ENCODE data around the gene DEPDC5. TPM values are rescaled to one million over a fixed set of nuclear protein-coding genes. Genes with fewer than 3 reads are reported as not detected.

DEPDC5 gene
- total RNA-seq, 1 experiment from 2014 or later = 7.9 TPM

DNA sequence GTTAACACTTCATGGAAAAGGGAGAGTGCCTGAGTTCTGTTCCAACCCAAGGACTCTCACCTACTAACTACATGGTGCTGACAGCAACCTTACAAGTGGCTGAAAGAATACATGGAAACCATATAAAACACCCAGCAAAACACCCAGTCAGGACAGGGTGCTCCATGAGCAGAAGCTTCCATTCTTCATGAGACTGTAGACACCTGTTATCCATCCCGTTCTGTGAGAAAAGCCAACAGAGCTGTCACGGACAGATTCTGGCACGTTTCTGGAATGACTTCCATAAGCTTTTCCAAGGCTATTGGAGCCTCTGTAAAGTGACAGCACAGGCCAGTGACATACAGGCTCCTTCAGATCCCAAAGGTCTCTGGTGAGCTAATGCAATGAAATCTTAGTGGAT lies 27.1 kb upstream of the DEPDC5 start:
- Histone ChIP-seq H3K79me2 (ENCODE audit: low read length) (peaks cover 18% of the 10 kb centered on the region), H3K4me1 (ENCODE audit: insufficient read depth, low read length) (0 out of 2 replicates have a peak, but pooled peaks cover under 1% of the 10 kb centered on the region), H4K20me1 (ENCODE audit: low read length) (no peaks in the 10 kb centered on the region), H3K9ac (ENCODE audit: low read length) (no peak overlapping the region), H3K36me3 (ENCODE audit: low read depth, low read length) (no peaks in the 10 kb centered on the region; the same call in 1 of the 2 replicates), H3K27ac (ENCODE audit: low read length) (no peak overlapping the region), H3F3A (ENCODE audit: low read length, unreplicated experiment) (no peaks in the 10 kb centered on the region), H3K9me3 (ENCODE audit: low read length) (no peaks in the 10 kb centered on the region), H3K4me2 (ENCODE audit: low read length) (no peak overlapping the region), H3K9me2 (replicated peaks; ENCODE audit: low read length) (no peaks in the 10 kb centered on the region), H3K4me3 (ENCODE audit: low read length) (no peak overlapping the region), H2AFZ (ENCODE audit: low read length) (no peak overlapping the region), H3K27me3 (ENCODE audit: low read length) (no peaks in the 10 kb centered on the region)
- DNase-seq (no peak), ATAC-seq (no peak)
- POLR2A ChIA-PET (ENCODE audit: unreplicated experiment) = no interaction called here
- intact Hi-C loops (cut with micrococcal nuclease) = no loop called here
- CTCF ChIA-PET = no interaction called here
- TF ChIP-seq EZH2 (IDR thresholded peaks at IDR 0.05; ENCODE audit: low read length, unreplicated experiment) = no peak
- TF ChIP-seq EZH2phosphoT487 (IDR thresholded peaks at IDR 0.05; ENCODE audit: borderline replicate concordance, low read length) = no peak
- TF ChIP-seq, protein P1, sequence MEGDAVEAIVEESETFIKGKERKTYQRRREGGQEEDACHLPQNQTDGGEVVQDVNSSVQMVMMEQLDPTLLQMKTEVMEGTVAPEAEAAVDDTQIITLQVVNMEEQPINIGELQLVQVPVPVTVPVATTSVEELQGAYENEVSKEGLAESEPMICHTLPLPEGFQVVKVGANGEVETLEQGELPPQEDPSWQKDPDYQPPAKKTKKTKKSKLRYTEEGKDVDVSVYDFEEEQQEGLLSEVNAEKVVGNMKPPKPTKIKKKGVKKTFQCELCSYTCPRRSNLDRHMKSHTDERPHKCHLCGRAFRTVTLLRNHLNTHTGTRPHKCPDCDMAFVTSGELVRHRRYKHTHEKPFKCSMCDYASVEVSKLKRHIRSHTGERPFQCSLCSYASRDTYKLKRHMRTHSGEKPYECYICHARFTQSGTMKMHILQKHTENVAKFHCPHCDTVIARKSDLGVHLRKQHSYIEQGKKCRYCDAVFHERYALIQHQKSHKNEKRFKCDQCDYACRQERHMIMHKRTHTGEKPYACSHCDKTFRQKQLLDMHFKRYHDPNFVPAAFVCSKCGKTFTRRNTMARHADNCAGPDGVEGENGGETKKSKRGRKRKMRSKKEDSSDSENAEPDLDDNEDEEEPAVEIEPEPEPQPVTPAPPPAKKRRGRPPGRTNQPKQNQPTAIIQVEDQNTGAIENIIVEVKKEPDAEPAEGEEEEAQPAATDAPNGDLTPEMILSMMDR (conservative IDR thresholded peaks at IDR 0.05; ENCODE audit: low read depth, low read length) = no peak
- no TSS peak for BruUV-seq (replicated peaks)

DNA sequence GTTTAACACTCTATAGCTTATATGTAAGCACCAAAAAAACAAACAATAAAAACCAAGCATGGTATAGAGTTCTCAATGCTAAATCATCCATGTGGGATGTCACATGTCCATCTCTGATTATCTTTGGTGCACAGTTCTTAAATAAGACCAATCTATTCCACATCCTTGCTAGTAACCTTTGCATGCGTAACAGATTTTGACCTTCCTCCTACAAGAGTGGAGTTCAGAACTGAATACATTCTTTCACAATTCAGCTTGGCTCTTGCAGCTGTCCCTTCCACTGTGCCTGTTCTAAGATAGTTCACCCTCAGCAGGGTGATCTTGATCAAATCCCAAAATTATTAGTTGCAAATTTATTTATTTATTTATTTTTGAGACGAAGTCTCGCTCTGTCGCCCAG lies 25.0 kb upstream of the DEPDC5 start:
- Histone ChIP-seq H3K79me2 (ENCODE audit: low read length) (peaks cover 34% of the 10 kb centered on the region), H3K4me3 (ENCODE audit: low read length) (no peak overlapping the region), H3K9me2 (replicated peaks; ENCODE audit: low read length) (no peaks in the 10 kb centered on the region), H3K4me1 (ENCODE audit: insufficient read depth, low read length) (peaks cover 12% of the 10 kb centered on the region), H3F3A (ENCODE audit: low read length, unreplicated experiment) (no peaks in the 10 kb centered on the region), H3K9ac (ENCODE audit: low read length) (no peak overlapping the region), H3K4me2 (ENCODE audit: low read length) (no peak overlapping the region), H2AFZ (ENCODE audit: low read length) (no peak overlapping the region), H3K27me3 (ENCODE audit: low read length) (no peaks in the 10 kb centered on the region), H3K27ac (ENCODE audit: low read length) (no peak overlapping the region), H3K9me3 (ENCODE audit: low read length) (no peaks in the 10 kb centered on the region), H3K36me3 (ENCODE audit: low read depth, low read length) (no peaks in the 10 kb centered on the region), H4K20me1 (ENCODE audit: low read length) (no peaks in the 10 kb centered on the region)
- ChIA-PET POLR2A (ENCODE audit: unreplicated experiment) (no interaction called here), CTCF (no interaction called here)
- intact Hi-C loops (cut with micrococcal nuclease) = no loop called here
- ATAC-seq = no peak
- no peak for DNase-seq
- BruUV-seq (replicated peaks) = no TSS peak
- TF ChIP-seq, protein P1 (conservative IDR thresholded peaks at IDR 0.05; ENCODE audit: low read depth, low read length) = no peak
- TF ChIP-seq EZH2phosphoT487 (IDR thresholded peaks at IDR 0.05; ENCODE audit: borderline replicate concordance, low read length) = no peak
- TF ChIP-seq EZH2 (IDR thresholded peaks at IDR 0.05; ENCODE audit: low read length, unreplicated experiment) = no peak

DNA sequence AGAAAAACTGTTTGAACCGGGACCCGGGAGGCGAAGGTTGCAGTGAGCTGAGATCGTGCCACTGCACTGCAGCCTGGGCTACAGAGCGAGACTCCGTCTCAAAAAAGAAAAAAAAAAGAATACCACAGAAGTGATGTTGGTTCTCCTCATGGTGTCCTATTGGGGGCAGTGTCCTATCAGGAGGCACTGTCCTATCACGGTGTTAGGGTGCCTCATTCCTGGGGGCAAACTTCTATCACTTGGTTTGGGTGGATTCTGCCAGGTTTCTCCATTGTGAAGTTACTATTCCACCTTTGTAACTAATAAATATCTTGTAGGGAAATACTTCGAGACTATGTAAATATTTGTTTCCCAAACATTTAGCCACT lies 23.5 kb upstream of the DEPDC5 start:
- no peak overlapping the region for H2AFZ ChIP-seq (ENCODE audit: low read length)
- intact Hi-C loops (cut with micrococcal nuclease) = no loop called here
- no peak for DNase-seq
- H3K4me2 ChIP-seq (ENCODE audit: low read length) = no peak overlapping the region
- no peaks in the 10 kb centered on the region for H3K27me3 ChIP-seq (ENCODE audit: low read length)
- H4K20me1 ChIP-seq (ENCODE audit: low read length) = no peaks in the 10 kb centered on the region
- no peaks in the 10 kb centered on the region; the same call in 1 of the 2 replicates for H3K36me3 ChIP-seq (ENCODE audit: low read depth, low read length)
- no TSS peak for BruUV-seq (replicated peaks)
- TF ChIP-seq EZH2 (IDR thresholded peaks at IDR 0.05; ENCODE audit: low read length, unreplicated experiment) (no peak), EZH2phosphoT487 (IDR thresholded peaks at IDR 0.05; ENCODE audit: borderline replicate concordance, low read length) (no peak)
- TF ChIP-seq, protein P1 (conservative IDR thresholded peaks at IDR 0.05; ENCODE audit: low read depth, low read length) = peak; percentile 42
- H3K9me2 ChIP-seq (replicated peaks; ENCODE audit: low read length) = no peaks in the 10 kb centered on the region
- H3K4me3 ChIP-seq (ENCODE audit: low read length) = no peak overlapping the region
- ChIA-PET CTCF (interaction anchor here (0.6 kb wide), 1 partner anchor 61 kb away, joined by 3 read pairs; no protein-coding TSS in a partner anchor), POLR2A (ENCODE audit: unreplicated experiment) (no interaction called here)
- no peaks in the 10 kb centered on the region for H3F3A ChIP-seq (ENCODE audit: low read length, unreplicated experiment)
- no peak overlapping the region for H3K27ac ChIP-seq (ENCODE audit: low read length)
- H3K9me3 ChIP-seq (ENCODE audit: low read length) = no peaks in the 10 kb centered on the region
- peak; percentile 13; the same call in 1 of the 2 replicates for ATAC-seq
- peaks cover 46% of the 10 kb centered on the region for H3K79me2 ChIP-seq (ENCODE audit: low read length)
- peaks cover 24% of the 10 kb centered on the region for H3K4me1 ChIP-seq (ENCODE audit: insufficient read depth, low read length)
- H3K9ac ChIP-seq (ENCODE audit: low read length) = no peak overlapping the region
